Measurements from ENCODE around the gene WNT3A.

WNT3A gene

GRCh38 chr1:228105270-228105995 is 98.6 kb downstream of the WNT3A start:
- H3K27ac ChIP-seq (replicated peaks), result no peak overlapping the region
- no peak overlapping the region for H3K4me3 ChIP-seq (replicated peaks; ENCODE audit: insufficient read depth, low read length)
- no peak; the same call in 1 of the 2 replicates for TF ChIP-seq POLR2AphosphoS5 (IDR thresholded peaks at IDR 0.05; ENCODE audit: low read depth)
- TF ChIP-seq, protein P1, sequence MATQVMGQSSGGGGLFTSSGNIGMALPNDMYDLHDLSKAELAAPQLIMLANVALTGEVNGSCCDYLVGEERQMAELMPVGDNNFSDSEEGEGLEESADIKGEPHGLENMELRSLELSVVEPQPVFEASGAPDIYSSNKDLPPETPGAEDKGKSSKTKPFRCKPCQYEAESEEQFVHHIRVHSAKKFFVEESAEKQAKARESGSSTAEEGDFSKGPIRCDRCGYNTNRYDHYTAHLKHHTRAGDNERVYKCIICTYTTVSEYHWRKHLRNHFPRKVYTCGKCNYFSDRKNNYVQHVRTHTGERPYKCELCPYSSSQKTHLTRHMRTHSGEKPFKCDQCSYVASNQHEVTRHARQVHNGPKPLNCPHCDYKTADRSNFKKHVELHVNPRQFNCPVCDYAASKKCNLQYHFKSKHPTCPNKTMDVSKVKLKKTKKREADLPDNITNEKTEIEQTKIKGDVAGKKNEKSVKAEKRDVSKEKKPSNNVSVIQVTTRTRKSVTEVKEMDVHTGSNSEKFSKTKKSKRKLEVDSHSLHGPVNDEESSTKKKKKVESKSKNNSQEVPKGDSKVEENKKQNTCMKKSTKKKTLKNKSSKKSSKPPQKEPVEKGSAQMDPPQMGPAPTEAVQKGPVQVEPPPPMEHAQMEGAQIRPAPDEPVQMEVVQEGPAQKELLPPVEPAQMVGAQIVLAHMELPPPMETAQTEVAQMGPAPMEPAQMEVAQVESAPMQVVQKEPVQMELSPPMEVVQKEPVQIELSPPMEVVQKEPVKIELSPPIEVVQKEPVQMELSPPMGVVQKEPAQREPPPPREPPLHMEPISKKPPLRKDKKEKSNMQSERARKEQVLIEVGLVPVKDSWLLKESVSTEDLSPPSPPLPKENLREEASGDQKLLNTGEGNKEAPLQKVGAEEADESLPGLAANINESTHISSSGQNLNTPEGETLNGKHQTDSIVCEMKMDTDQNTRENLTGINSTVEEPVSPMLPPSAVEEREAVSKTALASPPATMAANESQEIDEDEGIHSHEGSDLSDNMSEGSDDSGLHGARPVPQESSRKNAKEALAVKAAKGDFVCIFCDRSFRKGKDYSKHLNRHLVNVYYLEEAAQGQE (IDR thresholded peaks at IDR 0.05; ENCODE audit: insufficient replicate concordance, low read depth), result no peak
- TF ChIP-seq SPI1 (IDR thresholded peaks at IDR 0.05; ENCODE audit: borderline replicate concordance, low read depth), result no peak
- no peak for TF ChIP-seq CTCF (IDR thresholded peaks at IDR 0.05; ENCODE audit: insufficient read depth, low read length)
- TF ChIP-seq GABPA (IDR thresholded peaks at IDR 0.05; ENCODE audit: low read depth), result no peak
- H3K27me3 ChIP-seq (ENCODE audit: insufficient read depth, poor library complexity, severe bottlenecking), result no peaks in the 10 kb centered on the region
- DNase-seq (ENCODE audit: low read depth in 1 of 2, low spot score in 1 of 2), result no peak

- no peak for DNase-seq (ENCODE audit: low read depth in 1 of 2, low spot score in 1 of 2)
- no peak overlapping the region for H3K27ac ChIP-seq (replicated peaks)
- H3K27me3 ChIP-seq (ENCODE audit: insufficient read depth, poor library complexity, severe bottlenecking), result no peaks in the 10 kb centered on the region
- no peak overlapping the region for H3K4me3 ChIP-seq (replicated peaks; ENCODE audit: insufficient read depth, low read length)
- TF ChIP-seq, protein P1 (IDR thresholded peaks at IDR 0.05; ENCODE audit: insufficient replicate concordance, low read depth), result no peak
- TF ChIP-seq GABPA (IDR thresholded peaks at IDR 0.05; ENCODE audit: low read depth), result no peak
- no peak for TF ChIP-seq POLR2AphosphoS5 (IDR thresholded peaks at IDR 0.05; ENCODE audit: low read depth)
Observed at GRCh38 chr1:228105996-228106799, 99.4 kb downstream of the WNT3A start.

GRCh38 chr1:228106800-228107054 is 99.9 kb downstream of the WNT3A start:
- H3K27me3 ChIP-seq (ENCODE audit: insufficient read depth, poor library complexity, severe bottlenecking), result no peaks in the 10 kb centered on the region
- no peak overlapping the region for H3K27ac ChIP-seq (replicated peaks)
- TF ChIP-seq CTCF (IDR thresholded peaks at IDR 0.05; ENCODE audit: insufficient read depth, low read length) (no peak), SPI1 (IDR thresholded peaks at IDR 0.05; ENCODE audit: borderline replicate concordance, low read depth) (no peak), POLR2AphosphoS5 (IDR thresholded peaks at IDR 0.05; ENCODE audit: low read depth) (no peak), GABPA (IDR thresholded peaks at IDR 0.05; ENCODE audit: low read depth) (no peak)
- TF ChIP-seq, protein P1 (IDR thresholded peaks at IDR 0.05; ENCODE audit: insufficient replicate concordance, low read depth), result no peak

More at GRCh38 chr1:228106800-228107054, 99.9 kb downstream of the WNT3A start:
- no peak overlapping the region for H3K4me3 ChIP-seq (replicated peaks; ENCODE audit: insufficient read depth, low read length)
- no peak for DNase-seq (ENCODE audit: low read depth in 1 of 2, low spot score in 1 of 2)

Data from HL-60 (cell line).